GM18502 (cell line): ENCODE data around the gene NEUROD4.
A peak's percentile ranks its signal among the peaks of the same experiment; 100 is the strongest.

ENCODE experiments used
- ATAC-seq: cut with Tn5 transposase; IDR thresholded peaks from one replicate; pipeline ENCODE4 v1.9.1; 2021; ENCODE audit warnings: mild to moderate bottlenecking; ENCODE audit not compliant: unreplicated experiment, poor library complexity

NEUROD4 gene

GRCh38 chr12:55058082-55058481 lies 38.3 kb downstream of the NEUROD4 start:
- ATAC-seq: no peak

GRCh38 chr12:55058776-55059175 lies 39.0 kb downstream of the NEUROD4 start:
- ATAC-seq: no peak

- ATAC-seq: peak; percentile 100
Observed at GRCh38 chr12:55060470-55060869, 40.7 kb downstream of the NEUROD4 start.

- ATAC-seq: no peak
Observed at GRCh38 chr12:55061024-55061423, 41.2 kb downstream of the NEUROD4 start.

- no peak for ATAC-seq
Observed at GRCh38 chr12:55063291-55063690, 43.5 kb downstream of the NEUROD4 start.

GRCh38 chr12:55065535-55065934 lies 45.8 kb downstream of the NEUROD4 start:
- no peak for ATAC-seq

- no peak for ATAC-seq
Observed at GRCh38 chr12:55067701-55068100, 47.9 kb downstream of the NEUROD4 start.

GRCh38 chr12:55068416-55069010 lies 48.7 kb downstream of the NEUROD4 start:
- peak; percentile 74 for ATAC-seq

GRCh38 chr12:55072083-55072482 lies 52.3 kb downstream of the NEUROD4 start:
- ATAC-seq: peak; percentile 74

- ATAC-seq: peak; percentile 64
Observed at GRCh38 chr12:55073043-55074022, 53.6 kb downstream of the NEUROD4 start.

- ATAC-seq: no peak
Observed at GRCh38 chr12:55074806-55075205, 55.0 kb downstream of the NEUROD4 start.
